SK-N-MC (cell line): ENCODE results near the gene TFCP2.

Source experiments
- DNase-seq: peaks from one replicate; pipeline ENCODE4 v3.0.0-alpha.2; 2011; ENCODE audit warnings: low read depth, low spot score
- H3K27ac ChIP-seq: fragments of 200-600 bp; sonication (generic); 2 replicates; pipeline ENCODE4 v1.5.1; 2016; ENCODE audit warnings: mixed run types
- H3K36me3 ChIP-seq: fragments of 200-600 bp; sonication (generic); 2 replicates; pipeline ENCODE4 v1.6.1; 2017; ENCODE audit warnings: antibody characterized with exemption, low read length, mixed read lengths; ENCODE audit not compliant: insufficient read depth
- H3K4me3 ChIP-seq: fragments of 200-600 bp; sonication (generic); 2 replicates; pipeline ENCODE4 v1.5.1; 2016
- H3K9ac ChIP-seq: fragments of 200-600 bp; sonication (generic); 2 replicates; pipeline ENCODE4 v1.8.0; 2017; ENCODE audit warnings: mixed run types, mixed read lengths; ENCODE audit not compliant: insufficient read length
- H3K9me3 ChIP-seq: fragments of 200-600 bp; sonication (generic); 2 replicates; pipeline ENCODE4 v1.6.1; 2017; ENCODE audit warnings: low read depth, mild to moderate bottlenecking, antibody characterized with exemption, low read length, moderate library complexity, mixed read lengths
- EZH2 ChIP-seq: fragments of 200-600 bp; sonication (generic); IDR thresholded peaks from one replicate; pipeline ENCODE4 v1.6.1; 2017; ENCODE audit warnings: antibody characterized with exemption
- FOXP2 ChIP-seq: optimal IDR thresholded peaks from 2 replicates; pipeline ENCODE3; 2011; ENCODE audit warnings: mild to moderate bottlenecking, moderate library complexity; ENCODE audit not compliant: insufficient read depth; ENCODE audit errors: extremely low read length, control extremely low read depth
- POLR2AphosphoS5 ChIP-seq: IDR thresholded peaks from 2 replicates; pipeline ENCODE4 v1.6.1; 2012; ENCODE audit warnings: mild to moderate bottlenecking, low read depth, low read length, borderline replicate concordance

The TFCP2 gene

GRCh38 chr12:51191516-51192283, 18.8 kb upstream of the TFCP2 start:
- Histone ChIP-seq H3K9me3 (no peaks in the 10 kb centered on the region), H3K9ac (no peak overlapping the region), H3K4me3 (no peak overlapping the region), H3K27ac (no peak overlapping the region), H3K36me3 (peaks cover 4% of the 10 kb centered on the region; the same call in 1 of the 2 replicates)
- TF ChIP-seq FOXP2 (no peak), POLR2AphosphoS5 (no peak), EZH2 (no peak)
- no peak for DNase-seq

- TF ChIP-seq FOXP2, result no peak
- no peak for TF ChIP-seq POLR2AphosphoS5
- TF ChIP-seq EZH2, result no peak
- no peak for DNase-seq
- Histone ChIP-seq H3K9ac (no peak overlapping the region), H3K9me3 (no peaks in the 10 kb centered on the region), H3K4me3 (no peak overlapping the region), H3K36me3 (peaks cover 4% of the 10 kb centered on the region; the same call in 1 of the 2 replicates), H3K27ac (no peak overlapping the region)
Measured at GRCh38 chr12:51190820-51191219, 17.9 kb upstream of the TFCP2 start.

GRCh38 chr12:51189790-51190355, 16.9 kb upstream of the TFCP2 start:
- H3K4me3 ChIP-seq, result no peak overlapping the region
- no peaks in the 10 kb centered on the region for H3K9me3 ChIP-seq
- no peak overlapping the region for H3K9ac ChIP-seq
- no peak for DNase-seq
- H3K36me3 ChIP-seq, result peaks cover 4% of the 10 kb centered on the region; the same call in 1 of the 2 replicates
- TF ChIP-seq FOXP2 (no peak), EZH2 (no peak)
- no peak overlapping the region for H3K27ac ChIP-seq

GRCh38 chr12:51188359-51189051, 15.6 kb upstream of the TFCP2 start:
- H3K4me3 ChIP-seq, result no peak overlapping the region
- H3K9ac ChIP-seq, result no peak overlapping the region
- H3K9me3 ChIP-seq, result no peaks in the 10 kb centered on the region
- peaks cover 4% of the 10 kb centered on the region; the same call in 1 of the 2 replicates for H3K36me3 ChIP-seq
- TF ChIP-seq FOXP2, result no peak
- TF ChIP-seq POLR2AphosphoS5, result no peak
- no peak for TF ChIP-seq EZH2
- H3K27ac ChIP-seq, result no peak overlapping the region
- no peak for DNase-seq

- Histone ChIP-seq H3K27ac (no peak overlapping the region), H3K36me3 (peaks cover 4% of the 10 kb centered on the region; the same call in 1 of the 2 replicates), H3K9ac (no peak overlapping the region), H3K4me3 (no peak overlapping the region), H3K9me3 (no peaks in the 10 kb centered on the region)
- TF ChIP-seq EZH2 (no peak), POLR2AphosphoS5 (no peak), FOXP2 (no peak)
- DNase-seq, result no peak
Measured at GRCh38 chr12:51187370-51187987, 14.5 kb upstream of the TFCP2 start.

- no peak overlapping the region for H3K4me3 ChIP-seq
- no peak overlapping the region for H3K9ac ChIP-seq
- no peaks in the 10 kb centered on the region for H3K9me3 ChIP-seq
- TF ChIP-seq POLR2AphosphoS5 (no peak), FOXP2 (no peak), EZH2 (no peak)
- DNase-seq, result no peak
- H3K36me3 ChIP-seq, result no peaks in the 10 kb centered on the region; the same call in 1 of the 2 replicates
- H3K27ac ChIP-seq, result no peak overlapping the region
Measured at GRCh38 chr12:51186465-51187085, 13.6 kb upstream of the TFCP2 start.

- H3K36me3 ChIP-seq, result no peaks in the 10 kb centered on the region; the same call in 1 of the 2 replicates
Measured at GRCh38 chr12:51185171-51185717, 12.3 kb upstream of the TFCP2 start.

More at GRCh38 chr12:51185171-51185717, 12.3 kb upstream of the TFCP2 start:
- Histone ChIP-seq H3K9ac (no peak overlapping the region), H3K9me3 (no peaks in the 10 kb centered on the region), H3K27ac (no peak overlapping the region), H3K4me3 (no peak overlapping the region)
- no peak for DNase-seq
- TF ChIP-seq EZH2 (no peak), FOXP2 (no peak), POLR2AphosphoS5 (no peak)
